ENCODE results near the gene LMX1A. TPM values are rescaled to one million over a fixed set of nuclear protein-coding genes. Genes with fewer than 3 reads are reported as not detected.

The LMX1A gene
- total RNA-seq, 1 donor from 2014 or later = not detected

- no peak overlapping the region for H3K4me3 ChIP-seq (ENCODE audit: low read depth, low read length)
- DNase-seq (ENCODE audit: low read depth) = no peak
- TF ChIP-seq CTCF (conservative IDR thresholded peaks at IDR 0.05; ENCODE audit: low read depth, low read length) = no peak
Measured at GRCh38 chr1:165312591-165312990, 43.9 kb downstream of the LMX1A start.

DNA sequence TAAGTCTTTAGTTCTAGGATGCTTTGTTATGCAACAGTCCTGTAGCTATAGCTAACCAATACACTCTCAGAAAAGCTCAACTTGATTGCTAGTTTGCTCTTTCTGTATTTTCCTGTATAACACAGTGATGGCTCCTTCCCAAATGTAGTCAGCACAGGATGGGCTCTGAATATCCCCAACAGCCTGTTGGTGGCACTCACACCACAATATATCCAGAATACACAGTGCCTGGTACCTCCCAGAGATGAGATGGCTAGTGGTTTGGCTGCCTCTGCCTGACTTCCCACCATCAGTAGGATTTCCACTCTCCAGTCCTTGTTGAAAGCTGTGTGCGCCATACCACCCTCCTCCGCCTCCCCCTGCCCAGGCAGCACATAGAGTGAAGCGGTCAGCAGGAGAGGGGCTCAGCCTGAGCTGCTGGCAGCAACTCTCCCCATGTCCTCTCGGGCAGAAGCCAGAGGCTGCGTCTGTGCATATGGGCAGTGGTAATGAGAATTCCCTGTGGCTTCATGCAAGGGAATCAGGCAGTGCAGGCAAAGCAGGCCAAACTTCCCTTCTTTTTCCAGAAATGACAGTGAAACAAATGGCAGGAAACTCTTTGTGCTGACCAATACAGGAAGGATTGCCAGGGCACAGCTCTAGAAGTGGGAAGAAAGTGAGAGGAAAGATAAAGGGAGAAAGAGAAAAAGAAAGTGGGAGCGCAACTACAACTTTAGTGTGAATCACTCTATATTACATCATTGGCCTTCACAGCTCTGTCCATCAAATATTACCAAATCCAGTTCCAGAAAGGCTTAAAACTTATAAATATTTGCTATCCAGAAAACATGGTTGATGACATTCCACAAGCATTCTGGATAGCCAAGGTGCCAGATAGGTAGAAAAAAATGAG lies 49.7 kb downstream of the LMX1A start:
- DNase-seq (ENCODE audit: low read depth) = no peak
- H3K4me3 ChIP-seq (ENCODE audit: low read depth, low read length) = no peak overlapping the region
- TF ChIP-seq CTCF (conservative IDR thresholded peaks at IDR 0.05; ENCODE audit: low read depth, low read length) = no peak

GRCh38 chr1:165303386-165303785 lies 53.1 kb downstream of the LMX1A start:
- no peak for DNase-seq (ENCODE audit: low read depth)
- no peak for TF ChIP-seq CTCF (conservative IDR thresholded peaks at IDR 0.05; ENCODE audit: low read depth, low read length)

GRCh38 chr1:165300400-165300903 lies 56.1 kb downstream of the LMX1A start:
- no peak for DNase-seq (ENCODE audit: low read depth)
- no peak for TF ChIP-seq CTCF (conservative IDR thresholded peaks at IDR 0.05; ENCODE audit: low read depth, low read length)
- no peak overlapping the region for H3K4me3 ChIP-seq (ENCODE audit: low read depth, low read length)

More at GRCh38 chr1:165303386-165303785, 53.1 kb downstream of the LMX1A start:
- H3K4me3 ChIP-seq (ENCODE audit: low read depth, low read length) = no peak overlapping the region

GRCh38 chr1:165298203-165298820 lies 58.2 kb downstream of the LMX1A start:
- no peak for TF ChIP-seq CTCF (conservative IDR thresholded peaks at IDR 0.05; ENCODE audit: low read depth, low read length)
- no peak overlapping the region for H3K4me3 ChIP-seq (ENCODE audit: low read depth, low read length)
- no peak for DNase-seq (ENCODE audit: low read depth)

DNA sequence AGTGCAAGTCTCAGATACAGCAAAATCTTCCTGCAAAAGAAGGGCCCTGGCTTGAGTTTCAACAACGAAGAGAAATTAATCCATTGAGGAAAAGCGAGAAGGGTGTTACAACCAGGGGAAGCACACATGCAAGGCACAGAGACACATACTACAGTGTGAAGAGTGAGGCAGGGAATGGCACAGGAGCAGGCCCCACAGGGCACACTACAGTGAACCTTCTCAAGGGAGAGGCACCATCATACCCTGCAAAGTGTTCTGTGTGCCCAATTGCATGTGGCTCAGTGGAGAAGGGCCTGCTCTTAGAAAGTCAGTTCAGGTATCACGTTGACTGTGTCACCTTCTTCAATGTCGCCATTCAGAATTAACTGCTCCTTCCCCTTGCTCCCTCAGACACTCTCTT lies 60.3 kb downstream of the LMX1A start:
- DNase-seq (ENCODE audit: low read depth) = no peak
- TF ChIP-seq CTCF (conservative IDR thresholded peaks at IDR 0.05; ENCODE audit: low read depth, low read length) = no peak

More for the DNA sequence above, 60.3 kb downstream of the LMX1A start:
- H3K4me3 ChIP-seq (ENCODE audit: low read depth, low read length) = no peak overlapping the region

Measured in epithelial cell of proximal tubule (primary cell).